ENCODE measurements around the gene SYT6. TPM values are rescaled to one million over a fixed set of nuclear protein-coding genes. Genes with fewer than 3 reads are reported as not detected.

The SYT6 gene
- total RNA-seq, 1 experiment from 2014 or later = not detected

GRCh38 chr1:114159941-114160340 lies 6.3 kb upstream of the SYT6 start:
- Histone ChIP-seq H3K9me2 (ENCODE audit: insufficient read depth) (no peaks in the 10 kb centered on the region), H3K4me2 (ENCODE audit: low read length) (no peak overlapping the region), H3K4me3 (replicated peaks in 1 of 2; ENCODE audit: low read depth in 1 of 2, low read length in 2 of 2) (no peak overlapping the region), H3K36me3 (ENCODE audit: control insufficient read depth in 1 of 2, insufficient read depth in 2 of 2, low read length in 2 of 2) (no peaks in the 10 kb centered on the region), H3K27me3 (ENCODE audit: insufficient read depth, low read length) (peaks cover 60% of the 10 kb centered on the region), H3K4me1 (ENCODE audit: control insufficient read depth in 1 of 2, insufficient read depth in 2 of 2, low read length in 2 of 2) (no peaks in the 10 kb centered on the region), H3K27ac (ENCODE audit: low read depth, low read length) (no peak overlapping the region), H4K20me1 (ENCODE audit: insufficient read depth) (no peaks in the 10 kb centered on the region), H2AFZ (ENCODE audit: low read depth, low read length, poor library complexity, severe bottlenecking) (no peak overlapping the region), H3K9ac (ENCODE audit: low read length) (no peak overlapping the region), H3K79me2 (ENCODE audit: insufficient read depth, low read length) (no peaks in the 10 kb centered on the region), H3K9me3 (ENCODE audit: control insufficient read depth in 1 of 2, insufficient read depth in 1 of 2, low read depth in 1 of 2, low read length in 2 of 2) (no peaks in the 10 kb centered on the region)
- POLR2A ChIA-PET = no interaction called here
- ATAC-seq = no peak
- intact Hi-C loops (cut with micrococcal nuclease) = loop anchor here (10.0 kb wide), 1 partner anchor 65 kb away; no protein-coding TSS in a partner anchor
- TF ChIP-seq TCF7L2 (IDR thresholded peaks at IDR 0.05; ENCODE audit: borderline replicate concordance, extremely low read depth, insufficient read depth, insufficient read length) (no peak), RAD21 (IDR thresholded peaks at IDR 0.05; ENCODE audit: low read depth) (no peak), ZNF274 (IDR thresholded peaks at IDR 0.05; ENCODE audit: low read depth, low read length) (no peak), POLR2AphosphoS5 (IDR thresholded peaks at IDR 0.05; ENCODE audit: low read depth, low read length) (no peak), EGR1 (IDR thresholded peaks at IDR 0.05; ENCODE audit: low read depth) (no peak), POLR2A (IDR thresholded peaks at IDR 0.05; ENCODE audit: borderline replicate concordance, extremely low read depth, insufficient read depth, insufficient read length) (no peak), CEBPB (IDR thresholded peaks at IDR 0.05; ENCODE audit: low read depth) (no peak), SP1 (IDR thresholded peaks at IDR 0.05; ENCODE audit: low read depth) (no peak)
- TF ChIP-seq, protein P1, sequence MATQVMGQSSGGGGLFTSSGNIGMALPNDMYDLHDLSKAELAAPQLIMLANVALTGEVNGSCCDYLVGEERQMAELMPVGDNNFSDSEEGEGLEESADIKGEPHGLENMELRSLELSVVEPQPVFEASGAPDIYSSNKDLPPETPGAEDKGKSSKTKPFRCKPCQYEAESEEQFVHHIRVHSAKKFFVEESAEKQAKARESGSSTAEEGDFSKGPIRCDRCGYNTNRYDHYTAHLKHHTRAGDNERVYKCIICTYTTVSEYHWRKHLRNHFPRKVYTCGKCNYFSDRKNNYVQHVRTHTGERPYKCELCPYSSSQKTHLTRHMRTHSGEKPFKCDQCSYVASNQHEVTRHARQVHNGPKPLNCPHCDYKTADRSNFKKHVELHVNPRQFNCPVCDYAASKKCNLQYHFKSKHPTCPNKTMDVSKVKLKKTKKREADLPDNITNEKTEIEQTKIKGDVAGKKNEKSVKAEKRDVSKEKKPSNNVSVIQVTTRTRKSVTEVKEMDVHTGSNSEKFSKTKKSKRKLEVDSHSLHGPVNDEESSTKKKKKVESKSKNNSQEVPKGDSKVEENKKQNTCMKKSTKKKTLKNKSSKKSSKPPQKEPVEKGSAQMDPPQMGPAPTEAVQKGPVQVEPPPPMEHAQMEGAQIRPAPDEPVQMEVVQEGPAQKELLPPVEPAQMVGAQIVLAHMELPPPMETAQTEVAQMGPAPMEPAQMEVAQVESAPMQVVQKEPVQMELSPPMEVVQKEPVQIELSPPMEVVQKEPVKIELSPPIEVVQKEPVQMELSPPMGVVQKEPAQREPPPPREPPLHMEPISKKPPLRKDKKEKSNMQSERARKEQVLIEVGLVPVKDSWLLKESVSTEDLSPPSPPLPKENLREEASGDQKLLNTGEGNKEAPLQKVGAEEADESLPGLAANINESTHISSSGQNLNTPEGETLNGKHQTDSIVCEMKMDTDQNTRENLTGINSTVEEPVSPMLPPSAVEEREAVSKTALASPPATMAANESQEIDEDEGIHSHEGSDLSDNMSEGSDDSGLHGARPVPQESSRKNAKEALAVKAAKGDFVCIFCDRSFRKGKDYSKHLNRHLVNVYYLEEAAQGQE (IDR thresholded peaks at IDR 0.05; ENCODE audit: low read depth) = no peak
- TF ChIP-seq, protein P2, sequence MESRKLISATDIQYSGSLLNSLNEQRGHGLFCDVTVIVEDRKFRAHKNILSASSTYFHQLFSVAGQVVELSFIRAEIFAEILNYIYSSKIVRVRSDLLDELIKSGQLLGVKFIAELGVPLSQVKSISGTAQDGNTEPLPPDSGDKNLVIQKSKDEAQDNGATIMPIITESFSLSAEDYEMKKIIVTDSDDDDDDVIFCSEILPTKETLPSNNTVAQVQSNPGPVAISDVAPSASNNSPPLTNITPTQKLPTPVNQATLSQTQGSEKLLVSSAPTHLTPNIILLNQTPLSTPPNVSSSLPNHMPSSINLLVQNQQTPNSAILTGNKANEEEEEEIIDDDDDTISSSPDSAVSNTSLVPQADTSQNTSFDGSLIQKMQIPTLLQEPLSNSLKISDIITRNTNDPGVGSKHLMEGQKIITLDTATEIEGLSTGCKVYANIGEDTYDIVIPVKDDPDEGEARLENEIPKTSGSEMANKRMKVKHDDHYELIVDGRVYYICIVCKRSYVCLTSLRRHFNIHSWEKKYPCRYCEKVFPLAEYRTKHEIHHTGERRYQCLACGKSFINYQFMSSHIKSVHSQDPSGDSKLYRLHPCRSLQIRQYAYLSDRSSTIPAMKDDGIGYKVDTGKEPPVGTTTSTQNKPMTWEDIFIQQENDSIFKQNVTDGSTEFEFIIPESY (IDR thresholded peaks at IDR 0.05; ENCODE audit: extremely low read depth, insufficient replicate concordance, low read length) = no peak
- CTCF ChIA-PET = no interaction called here
- no TSS peak for BruUV-seq (replicated peaks)
- no peak for DNase-seq (ENCODE audit: low read depth, low spot score)
- RAD21 ChIA-PET (ENCODE audit: low non-redundant PET in 1 of 2, low total read pairs in 2 of 2, uncharacterized antibody in 2 of 2, unreplicated experiment in 2 of 2) = no interaction called here
